SK-N-SH (cell line): ENCODE results near the gene CA10.

Source experiments
- ELF1 ChIP-seq: IDR thresholded peaks from 2 replicates; pipeline ENCODE4 v1.4.0; 2012
- EP300 ChIP-seq, 2 experiments: IDR thresholded peaks; 2 replicates each; pipeline versions ENCODE4 v1.4.0 to v1.6.1; 2012; ENCODE audit warnings: borderline replicate concordance in 1 of 2, low read depth in 1 of 2, low read length in 1 of 2
- FOXJ3 ChIP-seq: sonication (generic); formaldehyde crosslinking; IDR thresholded peaks from 2 replicates; pipeline ENCODE4 v1.5.1; 2020; ENCODE audit warnings: mild to moderate bottlenecking, missing genetic modification reagents
- GABPA ChIP-seq: IDR thresholded peaks from 2 replicates; pipeline ENCODE4 v1.4.0; 2012; ENCODE audit warnings: low read depth, mild to moderate bottlenecking
- JUND ChIP-seq: IDR thresholded peaks from 2 replicates; pipeline ENCODE4 v1.4.0; 2012
- RAD21 ChIP-seq: IDR thresholded peaks from 2 replicates; pipeline ENCODE4 v1.6.1; 2012; ENCODE audit warnings: mild to moderate bottlenecking, low read length
- RCOR1 ChIP-seq: fragments of 150-350 bp; IDR thresholded peaks from 2 replicates; pipeline ENCODE4 v1.6.1; 2017; ENCODE audit warnings: antibody characterized with exemption, low read length
- SIN3A ChIP-seq: IDR thresholded peaks from 2 replicates; pipeline ENCODE4 v1.6.1; 2012; ENCODE audit warnings: low read depth, mild to moderate bottlenecking, low read length, moderate library complexity, borderline replicate concordance
- TEAD4 ChIP-seq: IDR thresholded peaks from 2 replicates; pipeline ENCODE4 v1.4.0; 2012; ENCODE audit warnings: mild to moderate bottlenecking, borderline replicate concordance; ENCODE audit not compliant: insufficient read depth
- ZBTB33 ChIP-seq: IDR thresholded peaks from 2 replicates; pipeline ENCODE4 v1.4.0; 2012; ENCODE audit warnings: low read depth, borderline replicate concordance
- TF ChIP-seq, protein P1 (sequence below): fragments of 200-600 bp; sonication (generic); IDR thresholded peaks from 2 replicates; pipeline ENCODE4 v1.6.1; 2017; ENCODE audit warnings: antibody characterized with exemption, mild to moderate bottlenecking, moderate library complexity

GRCh38 chr17:51684214-51684613, 474.3 kb downstream of the CA10 start:
- TF ChIP-seq FOXJ3 (CRISPR knock-in tag) (no peak), GABPA (no peak), RCOR1 (no peak), SIN3A (no peak), TEAD4 (no peak), ELF1 (no peak), JUND (no peak), EP300 (IDR thresholded peaks at IDR 0.05; ENCODE audit: borderline replicate concordance in 1 of 2, low read depth in 1 of 2, low read length in 1 of 2) (no peak), RAD21 (no peak), ZBTB33 (no peak)
- TF ChIP-seq, protein P1, sequence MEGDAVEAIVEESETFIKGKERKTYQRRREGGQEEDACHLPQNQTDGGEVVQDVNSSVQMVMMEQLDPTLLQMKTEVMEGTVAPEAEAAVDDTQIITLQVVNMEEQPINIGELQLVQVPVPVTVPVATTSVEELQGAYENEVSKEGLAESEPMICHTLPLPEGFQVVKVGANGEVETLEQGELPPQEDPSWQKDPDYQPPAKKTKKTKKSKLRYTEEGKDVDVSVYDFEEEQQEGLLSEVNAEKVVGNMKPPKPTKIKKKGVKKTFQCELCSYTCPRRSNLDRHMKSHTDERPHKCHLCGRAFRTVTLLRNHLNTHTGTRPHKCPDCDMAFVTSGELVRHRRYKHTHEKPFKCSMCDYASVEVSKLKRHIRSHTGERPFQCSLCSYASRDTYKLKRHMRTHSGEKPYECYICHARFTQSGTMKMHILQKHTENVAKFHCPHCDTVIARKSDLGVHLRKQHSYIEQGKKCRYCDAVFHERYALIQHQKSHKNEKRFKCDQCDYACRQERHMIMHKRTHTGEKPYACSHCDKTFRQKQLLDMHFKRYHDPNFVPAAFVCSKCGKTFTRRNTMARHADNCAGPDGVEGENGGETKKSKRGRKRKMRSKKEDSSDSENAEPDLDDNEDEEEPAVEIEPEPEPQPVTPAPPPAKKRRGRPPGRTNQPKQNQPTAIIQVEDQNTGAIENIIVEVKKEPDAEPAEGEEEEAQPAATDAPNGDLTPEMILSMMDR: no peak
